ENCODE measurements around the gene PLSCR2.
"Not testable (repeated sequence)": the region's sequence is repeated elsewhere in the genome, so short reads cannot be mapped to it uniquely, and the experiment has no call there.

The PLSCR2 gene

DNA sequence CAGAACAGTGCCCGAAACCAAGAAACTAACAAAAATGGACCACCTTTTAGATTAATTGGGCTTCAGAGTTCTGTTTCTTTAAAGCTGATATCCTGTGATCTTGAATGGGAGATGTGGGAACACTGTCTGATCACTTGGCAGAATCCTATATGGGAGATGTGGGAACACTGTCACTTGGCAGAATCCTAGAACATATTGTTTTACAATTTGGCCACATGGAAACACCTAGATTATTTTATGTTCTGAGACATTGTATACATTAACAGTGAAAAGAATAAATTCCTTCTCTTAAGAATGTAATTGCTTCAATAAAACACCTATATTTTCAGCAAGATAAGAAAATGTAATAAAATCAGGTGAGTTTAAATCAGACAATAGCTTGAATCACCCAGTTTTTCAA is 30.3 kb upstream of the PLSCR2 start:
- Mint-ChIP-seq H3K9me3 (no peaks in the 10 kb centered on the region), H3K27ac (ENCODE audit: low read depth) (no peak overlapping the region), H3K4me3 (no peak overlapping the region), H3K36me3 (ENCODE audit: insufficient read depth) (no peaks in the 10 kb centered on the region), H3K4me1 (peaks cover 16% of the 10 kb centered on the region), H3K27me3 (no peaks in the 10 kb centered on the region)
- DNase-seq (ENCODE audit: low spot score in 2 of 2) (no peak), ATAC-seq (replicated peaks; ENCODE audit: extremely low read depth, poor library complexity, severe bottlenecking) (no peak)

DNA sequence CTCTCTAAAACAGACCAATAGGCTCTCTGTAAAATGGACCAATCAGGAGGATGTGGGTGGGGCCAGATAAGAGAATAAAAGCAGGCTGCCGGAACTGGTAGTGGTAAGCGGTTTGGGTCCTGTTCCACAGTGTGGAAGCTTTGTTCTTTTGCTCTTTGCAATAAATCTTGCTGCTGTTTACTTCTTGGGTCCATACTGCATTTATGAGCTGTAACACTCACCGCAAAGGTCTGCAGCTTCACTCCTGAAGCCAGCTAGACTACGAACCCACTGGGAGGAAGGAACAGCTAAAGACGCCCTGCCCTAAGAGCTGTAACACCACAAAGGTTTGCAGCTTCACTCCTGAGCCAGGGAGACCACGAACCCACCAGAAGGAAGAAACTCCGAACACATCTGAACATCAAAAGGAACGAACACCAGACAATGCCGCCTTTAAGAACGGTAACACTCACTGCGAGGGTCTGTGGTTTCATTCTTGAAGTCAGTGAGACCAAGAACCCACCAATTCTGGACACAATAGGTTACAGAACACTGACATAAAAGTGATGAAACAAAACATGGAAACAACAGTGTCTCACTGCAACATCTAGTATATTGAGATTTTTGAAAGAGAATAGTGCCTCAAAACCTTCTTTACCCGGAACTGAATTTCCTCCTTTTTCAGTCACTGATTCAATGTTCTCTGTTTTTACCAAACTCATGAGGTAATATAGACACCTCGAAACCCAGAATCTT is 28.8 kb upstream of the PLSCR2 start:
- Mint-ChIP-seq H3K4me3 (peak overlapping the region; percentile 44), H3K36me3 (ENCODE audit: insufficient read depth) (no peaks in the 10 kb centered on the region), H3K27ac (ENCODE audit: low read depth) (no peak overlapping the region), H3K4me1 (peaks cover 16% of the 10 kb centered on the region), H3K9me3 (no peaks in the 10 kb centered on the region), H3K27me3 (peaks cover 8% of the 10 kb centered on the region)
- DNase-seq (ENCODE audit: low spot score in 2 of 2), result peak in 1 of 2 donors; percentile 16
- peak; percentile 78 for ATAC-seq (replicated peaks; ENCODE audit: extremely low read depth, poor library complexity, severe bottlenecking)

DNA sequence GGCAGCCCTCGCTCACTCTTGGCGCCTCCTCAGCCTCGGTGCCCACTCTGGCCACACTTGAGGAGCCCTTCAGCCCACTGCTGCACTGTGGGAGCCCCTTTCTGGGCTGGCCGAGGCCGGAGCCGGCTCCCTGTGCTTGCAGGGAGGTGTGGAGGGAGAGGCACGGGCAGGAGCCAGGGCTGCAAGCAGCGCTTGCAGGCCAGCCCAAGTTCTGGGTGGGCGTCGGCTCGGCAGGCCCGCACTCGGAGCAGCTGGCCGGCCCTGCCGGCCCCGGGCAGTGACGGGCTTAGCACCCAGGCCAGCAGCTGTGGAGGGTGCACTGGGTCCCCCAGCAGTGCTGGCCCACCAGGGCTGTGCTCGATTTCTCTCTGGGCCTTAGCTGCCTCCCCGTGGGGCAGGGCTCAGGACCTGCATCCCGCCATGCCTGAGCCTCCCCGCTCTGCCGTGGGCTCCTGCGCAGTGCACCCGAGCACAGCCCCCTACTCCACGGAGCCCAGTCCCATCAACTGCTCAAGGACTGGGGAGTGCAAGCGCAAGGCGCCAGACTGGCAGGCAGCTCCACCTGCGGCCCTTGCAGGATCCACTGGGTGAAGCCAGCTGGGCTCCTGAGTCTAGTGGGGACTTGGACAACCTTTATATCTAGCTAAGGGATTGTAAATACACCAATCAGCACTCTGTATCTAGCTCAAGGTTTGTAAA is 27.9 kb upstream of the PLSCR2 start:
- H3K36me3 Mint-ChIP-seq (ENCODE audit: insufficient read depth); ATAC-seq (replicated peaks; ENCODE audit: extremely low read depth, poor library complexity, severe bottlenecking); H3K27ac Mint-ChIP-seq (ENCODE audit: low read depth); DNase-seq (ENCODE audit: low spot score in 2 of 2); H3K9me3 Mint-ChIP-seq; H3K4me3 Mint-ChIP-seq: not testable (repeated sequence)
- Mint-ChIP-seq H3K27me3 (peaks cover 17% of the 10 kb centered on the region), H3K4me1 (peaks cover 16% of the 10 kb centered on the region)

DNA sequence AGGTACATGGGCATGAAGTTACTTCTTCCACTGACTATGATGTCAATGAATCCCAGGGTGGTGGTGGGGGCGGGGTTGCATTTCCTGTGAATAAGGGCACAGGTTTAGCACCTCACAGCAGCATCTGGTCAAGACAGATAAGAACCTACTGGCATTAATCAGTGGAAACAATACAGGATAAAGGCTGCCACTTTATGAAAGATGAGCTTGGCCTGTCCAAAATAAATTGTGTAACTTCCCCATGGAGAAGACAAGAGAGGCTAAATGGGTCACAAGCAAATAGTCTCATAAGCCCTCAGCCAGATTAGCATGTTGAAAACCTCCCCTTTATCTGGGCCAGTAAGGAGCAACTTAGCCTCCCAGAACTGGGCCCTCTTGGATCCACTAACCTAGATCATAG is 27.4 kb upstream of the PLSCR2 start:
- no peak for ATAC-seq (replicated peaks; ENCODE audit: extremely low read depth, poor library complexity, severe bottlenecking)
- no peak for DNase-seq (ENCODE audit: low spot score in 2 of 2)
- no peaks in the 10 kb centered on the region for H3K36me3 Mint-ChIP-seq (ENCODE audit: insufficient read depth)

DNA sequence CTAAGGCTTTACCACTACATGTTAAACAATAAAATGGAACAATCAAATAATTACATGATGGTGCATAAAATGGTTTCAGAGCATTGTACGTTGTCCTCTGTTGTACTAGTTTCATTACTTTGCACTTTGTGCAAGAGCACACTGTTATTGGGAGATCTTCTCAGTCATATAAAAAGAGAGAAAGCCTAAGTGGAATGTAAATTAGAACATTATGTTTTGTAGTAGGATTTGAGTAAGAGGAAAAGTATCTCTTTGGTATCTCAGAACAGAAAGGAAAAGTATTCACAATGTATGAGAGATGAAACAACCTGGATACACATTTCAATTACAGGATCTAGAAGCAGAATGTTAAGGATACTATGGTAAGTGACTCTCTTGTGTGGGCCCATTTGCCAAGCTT is 26.9 kb upstream of the PLSCR2 start:
- Mint-ChIP-seq H3K36me3 (ENCODE audit: insufficient read depth) (no peaks in the 10 kb centered on the region), H3K27ac (ENCODE audit: low read depth) (no peak overlapping the region), H3K9me3 (peaks cover 9% of the 10 kb centered on the region), H3K27me3 (peaks cover 25% of the 10 kb centered on the region), H3K4me1 (peaks cover 16% of the 10 kb centered on the region), H3K4me3 (no peak overlapping the region)
- ATAC-seq (replicated peaks; ENCODE audit: extremely low read depth, poor library complexity, severe bottlenecking), result no peak
- no peak for DNase-seq (ENCODE audit: low spot score in 2 of 2)

More for the DNA sequence above, 27.4 kb upstream of the PLSCR2 start:
- Mint-ChIP-seq H3K9me3 (peaks cover 8% of the 10 kb centered on the region), H3K27ac (ENCODE audit: low read depth) (no peak overlapping the region), H3K27me3 (peaks cover 22% of the 10 kb centered on the region), H3K4me1 (peaks cover 16% of the 10 kb centered on the region), H3K4me3 (no peak overlapping the region)

DNA sequence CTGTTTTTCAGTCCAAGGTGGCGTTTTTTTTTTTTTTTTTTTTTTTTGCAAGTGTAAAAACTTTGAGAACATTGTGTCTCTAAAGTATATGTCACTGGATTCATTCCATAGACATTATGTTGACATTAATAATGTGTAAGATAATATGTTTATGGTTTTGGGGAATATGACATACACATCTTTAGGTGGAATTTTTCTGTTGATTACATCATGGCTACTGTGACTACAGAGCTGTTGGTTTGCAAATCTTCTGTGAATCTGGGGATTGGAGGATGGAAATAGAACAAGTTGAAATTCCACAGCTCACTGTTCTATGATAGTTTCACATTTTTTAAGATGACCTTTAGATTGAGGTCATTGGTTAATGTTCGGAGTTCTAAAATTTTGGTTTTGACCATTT is 24.4 kb upstream of the PLSCR2 start:
- ATAC-seq (replicated peaks; ENCODE audit: extremely low read depth, poor library complexity, severe bottlenecking) (no peak), DNase-seq (ENCODE audit: low spot score in 2 of 2) (no peak)
- H3K27me3 Mint-ChIP-seq, result peaks cover 36% of the 10 kb centered on the region
- no peaks in the 10 kb centered on the region for H3K36me3 Mint-ChIP-seq (ENCODE audit: insufficient read depth)
- peaks cover 16% of the 10 kb centered on the region for H3K4me1 Mint-ChIP-seq
- no peak overlapping the region for H3K4me3 Mint-ChIP-seq
- H3K9me3 Mint-ChIP-seq, result peaks cover 19% of the 10 kb centered on the region
- H3K27ac Mint-ChIP-seq (ENCODE audit: low read depth), result no peak overlapping the region

DNA sequence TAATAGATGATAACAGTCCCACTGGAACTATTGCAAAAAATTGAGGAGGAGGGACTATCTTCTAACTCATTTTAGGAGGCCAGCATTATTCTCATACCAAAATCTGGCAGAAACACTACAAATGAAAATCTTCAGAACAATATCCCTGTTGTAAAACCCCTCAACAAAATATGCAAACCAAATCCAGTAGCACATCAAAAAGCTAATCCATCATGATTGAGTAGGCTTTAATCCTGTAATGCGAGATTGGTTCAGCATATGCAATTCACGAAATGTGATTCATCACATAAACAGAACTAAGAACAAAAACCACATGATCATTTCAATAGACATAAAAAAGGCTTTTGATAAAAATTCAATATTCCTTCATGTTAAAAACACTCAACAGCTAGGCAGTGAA is 23.9 kb upstream of the PLSCR2 start:
- Mint-ChIP-seq H3K9me3 (peaks cover 19% of the 10 kb centered on the region), H3K4me3 (no peak overlapping the region), H3K27ac (ENCODE audit: low read depth) (no peak overlapping the region), H3K27me3 (peaks cover 36% of the 10 kb centered on the region), H3K36me3 (ENCODE audit: insufficient read depth) (no peaks in the 10 kb centered on the region), H3K4me1 (peaks cover 14% of the 10 kb centered on the region)
- DNase-seq (ENCODE audit: low spot score in 2 of 2) (no peak), ATAC-seq (replicated peaks; ENCODE audit: extremely low read depth, poor library complexity, severe bottlenecking) (no peak)

DNA sequence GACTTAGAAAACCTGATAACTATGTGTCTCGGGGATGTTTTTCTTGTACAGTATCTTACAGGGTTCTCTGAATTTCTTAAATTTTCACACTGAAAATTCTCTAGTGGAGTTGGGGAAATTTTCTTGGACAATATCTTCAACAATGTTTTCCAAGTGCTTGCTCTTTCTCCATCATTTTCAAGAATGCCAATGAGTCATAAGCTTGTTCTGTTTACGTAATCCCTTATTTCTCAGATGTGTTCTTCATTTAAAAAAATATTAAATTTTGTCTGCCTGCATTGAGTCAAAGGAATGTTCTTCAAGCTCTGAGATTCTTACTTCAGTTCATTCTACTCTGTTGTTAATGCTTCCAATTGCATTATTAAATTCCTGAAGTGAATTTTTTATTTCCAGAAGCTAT is 21.9 kb upstream of the PLSCR2 start:
- DNase-seq (ENCODE audit: low spot score in 2 of 2) (no peak), ATAC-seq (replicated peaks; ENCODE audit: extremely low read depth, poor library complexity, severe bottlenecking) (no peak)
- Mint-ChIP-seq H3K36me3 (ENCODE audit: insufficient read depth) (no peaks in the 10 kb centered on the region), H3K4me3 (no peak overlapping the region), H3K27me3 (peaks cover 54% of the 10 kb centered on the region), H3K27ac (ENCODE audit: low read depth) (no peak overlapping the region), H3K9me3 (peaks cover 19% of the 10 kb centered on the region), H3K4me1 (peaks cover 3% of the 10 kb centered on the region)

DNA sequence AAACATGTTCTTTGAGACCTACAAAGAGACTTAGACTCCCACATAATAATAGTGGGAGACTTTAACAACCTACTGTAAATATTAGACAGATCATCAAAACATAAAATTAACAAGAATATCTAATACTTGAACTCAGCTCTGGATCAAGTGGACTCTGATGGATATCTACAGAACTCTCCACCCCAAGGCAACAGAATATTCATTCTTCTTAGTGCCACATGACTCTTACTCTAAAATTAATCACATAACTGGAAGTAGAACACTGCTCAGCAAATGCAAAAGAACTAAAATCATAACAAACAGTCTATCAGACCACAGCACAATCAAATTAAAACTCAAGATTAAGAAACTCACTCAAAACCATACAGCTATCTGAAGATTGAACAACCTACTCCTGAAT is 15.9 kb upstream of the PLSCR2 start:
- Mint-ChIP-seq H3K36me3 (ENCODE audit: insufficient read depth) (no peaks in the 10 kb centered on the region), H3K9me3 (peaks cover 10% of the 10 kb centered on the region), H3K4me1 (no peaks in the 10 kb centered on the region), H3K27me3 (peaks cover 77% of the 10 kb centered on the region), H3K4me3 (no peak overlapping the region), H3K27ac (ENCODE audit: low read depth) (no peak overlapping the region)
- DNase-seq (ENCODE audit: low spot score in 2 of 2) (no peak), ATAC-seq (replicated peaks; ENCODE audit: extremely low read depth, poor library complexity, severe bottlenecking) (no peak)

DNA sequence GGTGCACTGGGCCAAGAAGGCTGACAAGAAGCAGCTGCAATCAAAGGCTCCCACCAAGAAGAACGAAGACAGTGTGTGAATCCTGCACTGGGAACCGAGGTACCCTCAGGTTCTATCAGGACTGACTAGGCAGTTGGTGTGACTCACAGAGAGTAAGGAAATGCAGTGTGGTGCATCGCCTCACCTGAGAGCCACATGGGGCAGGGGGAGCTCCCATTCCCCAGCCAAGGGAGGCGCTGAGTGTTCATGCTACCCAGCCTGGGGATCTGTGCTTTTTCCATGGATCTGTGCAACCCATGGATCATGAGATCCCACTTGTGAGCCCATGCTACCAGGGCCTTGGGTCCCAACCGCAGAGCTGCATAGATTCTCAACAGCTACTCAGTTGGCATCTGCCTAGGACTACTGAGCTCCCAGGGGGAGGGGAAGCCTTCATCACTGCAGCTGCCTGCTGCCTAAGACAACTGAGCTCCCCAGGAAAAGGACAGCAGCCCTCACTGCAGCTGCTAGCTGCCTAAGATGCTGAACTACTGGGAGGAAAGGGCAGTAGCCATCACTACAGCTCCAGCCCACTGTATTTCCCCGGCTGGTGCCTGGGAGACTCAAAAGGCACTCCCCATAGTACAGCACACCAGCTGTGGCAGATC is 6.9 kb upstream of the PLSCR2 start:
- DNase-seq (ENCODE audit: low spot score in 2 of 2) (no peak), ATAC-seq (replicated peaks; ENCODE audit: extremely low read depth, poor library complexity, severe bottlenecking) (no peak)
- Mint-ChIP-seq H3K36me3 (ENCODE audit: insufficient read depth) (no peaks in the 10 kb centered on the region), H3K4me1 (no peaks in the 10 kb centered on the region), H3K9me3 (no peaks in the 10 kb centered on the region), H3K27me3 (peaks cover 68% of the 10 kb centered on the region), H3K27ac (ENCODE audit: low read depth) (no peak overlapping the region), H3K4me3 (no peak overlapping the region)

DNA sequence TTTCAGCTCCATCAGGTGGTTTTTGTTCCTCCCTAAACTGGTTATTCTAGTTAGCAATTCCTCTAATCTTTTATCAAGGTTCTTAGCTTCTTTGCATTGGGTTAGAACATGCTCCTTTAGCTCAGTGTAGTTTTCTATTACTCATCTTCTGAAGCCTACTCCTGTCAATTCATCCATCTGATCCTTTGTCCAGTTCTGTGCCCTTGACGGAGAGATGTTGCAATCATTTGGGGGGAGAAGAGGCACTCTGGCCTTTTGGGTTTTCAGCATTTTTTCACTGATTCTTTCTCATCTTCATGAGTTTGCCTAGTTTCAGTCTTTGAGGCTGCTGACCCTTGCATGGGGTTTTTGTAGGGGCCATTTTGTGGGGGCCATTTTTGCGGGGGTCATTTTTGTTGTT is 5.6 kb upstream of the PLSCR2 start:
- not testable (repeated sequence) for DNase-seq (ENCODE audit: low spot score in 2 of 2); H3K9me3 Mint-ChIP-seq; H3K27ac Mint-ChIP-seq (ENCODE audit: low read depth); ATAC-seq (replicated peaks; ENCODE audit: extremely low read depth, poor library complexity, severe bottlenecking); H3K36me3 Mint-ChIP-seq (ENCODE audit: insufficient read depth); H3K4me3 Mint-ChIP-seq; H3K4me1 Mint-ChIP-seq
- peaks cover 56% of the 10 kb centered on the region for H3K27me3 Mint-ChIP-seq

DNA sequence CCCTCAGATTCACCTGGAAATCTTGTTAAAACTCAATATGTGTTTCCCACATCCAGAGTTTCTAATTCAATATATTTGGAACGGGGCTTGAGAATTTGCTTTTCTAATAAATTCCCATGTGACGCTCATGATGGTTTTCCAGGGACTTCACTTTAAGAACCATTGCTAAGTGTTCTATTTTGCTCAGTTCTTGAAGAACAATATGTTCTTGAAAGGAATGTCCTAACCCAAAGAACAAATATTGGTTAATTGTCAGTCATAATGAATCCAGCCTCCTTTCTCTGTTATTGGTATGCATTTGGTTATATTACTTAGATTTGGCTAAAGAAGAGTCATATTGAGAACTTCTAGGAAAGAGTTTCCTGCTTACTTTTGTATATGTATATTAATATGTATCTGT is 4.4 kb upstream of the PLSCR2 start:
- peaks cover 43% of the 10 kb centered on the region for H3K27me3 Mint-ChIP-seq
- no peak overlapping the region for H3K4me3 Mint-ChIP-seq
- ATAC-seq (replicated peaks; ENCODE audit: extremely low read depth, poor library complexity, severe bottlenecking) (no peak), DNase-seq (ENCODE audit: low spot score in 2 of 2) (no peak)
- no peaks in the 10 kb centered on the region for H3K4me1 Mint-ChIP-seq
- H3K9me3 Mint-ChIP-seq, result no peaks in the 10 kb centered on the region
- H3K36me3 Mint-ChIP-seq (ENCODE audit: insufficient read depth), result peaks cover 1% of the 10 kb centered on the region
- H3K27ac Mint-ChIP-seq (ENCODE audit: low read depth), result no peak overlapping the region

DNA sequence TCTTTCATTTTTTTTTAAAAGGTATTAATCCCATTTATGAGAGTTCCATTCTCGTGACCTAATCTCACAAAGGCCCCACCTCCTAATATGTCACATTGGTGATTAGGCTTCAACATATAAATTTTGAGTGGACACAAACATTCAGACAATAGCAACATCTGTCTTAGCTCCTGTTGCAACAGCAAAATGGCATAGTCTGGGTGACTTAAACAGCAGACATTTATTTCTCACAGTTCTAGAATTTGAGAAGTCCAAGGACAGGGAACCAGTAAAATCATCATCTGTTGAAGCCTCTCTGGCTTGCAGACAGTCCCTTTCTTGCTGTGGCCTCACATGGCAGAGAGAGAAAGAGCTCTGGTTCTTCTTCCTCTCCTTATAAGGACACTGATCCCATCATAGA is 3.2 kb upstream of the PLSCR2 start:
- peaks cover 1% of the 10 kb centered on the region for H3K36me3 Mint-ChIP-seq (ENCODE audit: insufficient read depth)
- no peak overlapping the region for H3K4me3 Mint-ChIP-seq
- no peaks in the 10 kb centered on the region for H3K4me1 Mint-ChIP-seq
- no peak overlapping the region for H3K27ac Mint-ChIP-seq (ENCODE audit: low read depth)
- no peak for DNase-seq (ENCODE audit: low spot score in 2 of 2)
- peaks cover 32% of the 10 kb centered on the region for H3K27me3 Mint-ChIP-seq
- ATAC-seq (replicated peaks; ENCODE audit: extremely low read depth, poor library complexity, severe bottlenecking), result no peak
- no peaks in the 10 kb centered on the region for H3K9me3 Mint-ChIP-seq

Measured in central memory CD8-positive, alpha-beta T cell (primary cell).